GM18505 (cell line): ENCODE measurements around the gene IQGAP2.
"Not testable (repeated sequence)": the region's sequence is repeated elsewhere in the genome, so short reads cannot be mapped to it uniquely, and the experiment has no call there.

Source experiments
- ATAC-seq: cut with Tn5 transposase; IDR thresholded peaks from one replicate; pipeline ENCODE4 v1.9.1; 2021; ENCODE audit not compliant: unreplicated experiment
- POLR2A ChIP-seq: IDR thresholded peaks from 4 replicates; pipeline ENCODE4 v1.6.1; 2011; ENCODE audit warnings: borderline replicate concordance; ENCODE audit not compliant: insufficient read depth, insufficient read length; ENCODE audit errors: extremely low read depth

IQGAP2 gene

DNA sequence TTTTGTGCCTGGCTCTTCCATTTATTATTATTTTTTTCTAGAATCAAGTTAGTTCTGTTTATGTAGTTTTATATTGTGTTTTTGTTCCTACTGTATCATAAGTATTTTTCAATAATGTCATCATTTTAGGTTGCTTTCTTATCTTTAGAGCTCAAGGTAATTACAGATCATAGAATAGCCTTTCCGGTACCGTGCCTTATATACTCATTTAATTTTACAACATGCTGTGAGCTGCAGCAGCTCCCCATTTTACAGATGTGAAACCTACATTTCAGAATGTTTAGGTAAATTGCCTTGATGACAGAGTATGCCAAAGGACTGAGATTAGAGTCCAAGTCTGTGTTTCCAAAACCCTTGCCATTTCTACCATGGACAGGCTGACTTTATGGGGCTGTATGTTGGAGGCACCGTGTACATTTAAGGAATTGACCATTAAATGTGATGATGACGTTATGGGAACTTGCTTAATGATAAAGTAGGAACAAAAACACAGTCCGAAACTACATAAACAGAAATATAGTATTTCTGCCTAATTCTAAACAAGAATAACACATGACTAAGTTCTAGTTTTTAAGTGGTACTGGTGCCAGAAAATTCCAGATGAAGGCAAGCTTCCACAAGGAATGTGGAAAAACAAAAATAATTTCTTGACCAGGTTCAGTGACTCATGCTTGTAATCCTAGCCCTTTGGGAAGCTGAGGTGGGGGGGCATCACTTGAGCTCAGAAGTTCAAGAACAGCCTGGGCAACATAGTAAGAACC, 97.7 kb downstream of the IQGAP2 start:
- no peak for ATAC-seq
- no peak for TF ChIP-seq POLR2A

DNA sequence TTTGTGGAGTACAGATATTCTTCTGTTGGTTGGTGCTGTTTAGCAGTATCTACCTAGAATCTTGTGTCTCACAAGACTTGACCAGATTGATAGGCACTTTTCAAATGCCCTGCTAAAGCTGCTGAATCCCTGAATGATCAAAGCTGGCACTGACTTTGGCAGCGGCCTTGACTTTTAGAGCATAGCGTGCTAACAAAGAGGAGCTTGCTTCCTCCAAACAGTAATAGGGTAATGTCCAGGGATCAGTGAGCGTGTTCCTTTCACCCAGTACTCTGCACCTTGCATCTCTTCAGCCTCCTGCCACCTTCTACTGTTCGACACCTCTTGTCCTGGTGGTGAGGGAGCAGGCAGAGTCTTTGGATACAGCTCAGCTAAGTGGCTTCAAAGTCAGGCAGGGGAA, 100.8 kb downstream of the IQGAP2 start:
- no peak for ATAC-seq
- TF ChIP-seq POLR2A = no peak

- ATAC-seq = no peak
Measured at GRCh38 chr5:76504901-76505564, 101.9 kb downstream of the IQGAP2 start.

GRCh38 chr5:76513476-76513875, 110.4 kb downstream of the IQGAP2 start:
- no peak for ATAC-seq
- TF ChIP-seq POLR2A = no peak

More at GRCh38 chr5:76504901-76505564, 101.9 kb downstream of the IQGAP2 start:
- no peak for TF ChIP-seq POLR2A

- no peak for ATAC-seq
- TF ChIP-seq POLR2A = no peak
Measured at GRCh38 chr5:76514292-76514691, 111.2 kb downstream of the IQGAP2 start.

GRCh38 chr5:76514713-76515112, 111.6 kb downstream of the IQGAP2 start:
- ATAC-seq = no peak
- no peak for TF ChIP-seq POLR2A

DNA sequence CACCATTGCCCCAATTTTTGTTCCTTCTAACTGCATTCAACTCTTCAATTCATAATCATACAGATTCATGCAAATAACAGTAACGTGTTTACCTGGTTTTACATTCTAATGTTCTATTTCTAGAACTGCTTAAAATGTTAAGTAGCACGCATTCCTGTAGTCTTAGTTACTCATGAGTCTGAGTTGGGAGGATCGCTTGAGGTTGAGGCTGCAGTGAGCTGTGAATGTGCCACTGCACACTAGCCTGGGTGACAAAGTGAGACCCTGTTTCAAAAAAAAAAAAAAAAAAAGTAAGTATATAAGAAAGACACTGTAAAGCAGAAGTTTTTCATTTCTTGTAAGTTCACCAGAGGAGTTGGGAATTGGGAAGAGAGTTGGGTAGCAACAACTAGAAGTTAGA, 114.2 kb downstream of the IQGAP2 start:
- no peak for TF ChIP-seq POLR2A
- ATAC-seq = no peak

- not testable (repeated sequence) for ATAC-seq
Measured at GRCh38 chr5:76518246-76518645, 115.2 kb downstream of the IQGAP2 start.

GRCh38 chr5:76521240-76521758, 118.2 kb downstream of the IQGAP2 start:
- TF ChIP-seq POLR2A = no peak
- ATAC-seq = peak; percentile 71

GRCh38 chr5:76522103-76522935, 119.2 kb downstream of the IQGAP2 start:
- TF ChIP-seq POLR2A = no peak
- ATAC-seq = no peak

DNA sequence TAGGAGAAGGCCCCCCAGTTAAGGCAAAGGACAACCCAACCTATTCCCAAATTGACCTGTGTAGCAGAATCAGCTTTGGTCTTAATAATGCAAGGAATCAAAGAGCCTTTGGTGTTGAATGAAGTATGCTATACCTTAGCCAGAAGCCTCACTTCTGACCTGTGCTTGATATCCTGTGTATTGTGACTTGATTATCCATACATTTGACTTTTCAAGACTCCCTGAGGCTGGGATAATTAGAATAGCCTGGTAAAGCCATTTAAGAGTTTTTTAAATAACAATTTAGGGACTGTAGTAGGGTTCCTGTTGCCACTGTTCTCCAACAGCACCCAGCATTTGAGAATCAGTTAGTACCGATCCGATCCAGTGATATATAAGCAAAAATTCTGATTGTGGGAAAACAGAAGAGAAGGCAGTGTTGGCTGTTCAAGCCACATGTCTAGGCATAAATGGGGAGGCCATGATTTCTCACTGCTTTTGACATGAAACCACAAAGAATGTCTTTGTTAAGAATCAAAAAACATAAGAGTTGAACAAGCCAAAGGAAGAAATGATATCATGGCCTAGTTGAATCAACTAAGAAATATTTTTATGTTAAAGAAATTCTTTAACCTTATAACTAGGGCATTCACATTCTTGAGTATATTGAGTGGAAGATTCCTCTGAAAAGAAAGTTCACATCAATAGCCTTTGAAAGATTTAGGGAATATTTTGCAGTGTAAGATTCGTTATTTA, 121.2 kb downstream of the IQGAP2 start:
- TF ChIP-seq POLR2A = no peak
- ATAC-seq = no peak

- TF ChIP-seq POLR2A = no peak
- ATAC-seq = no peak
Measured at GRCh38 chr5:76524868-76525267, 121.8 kb downstream of the IQGAP2 start.

DNA sequence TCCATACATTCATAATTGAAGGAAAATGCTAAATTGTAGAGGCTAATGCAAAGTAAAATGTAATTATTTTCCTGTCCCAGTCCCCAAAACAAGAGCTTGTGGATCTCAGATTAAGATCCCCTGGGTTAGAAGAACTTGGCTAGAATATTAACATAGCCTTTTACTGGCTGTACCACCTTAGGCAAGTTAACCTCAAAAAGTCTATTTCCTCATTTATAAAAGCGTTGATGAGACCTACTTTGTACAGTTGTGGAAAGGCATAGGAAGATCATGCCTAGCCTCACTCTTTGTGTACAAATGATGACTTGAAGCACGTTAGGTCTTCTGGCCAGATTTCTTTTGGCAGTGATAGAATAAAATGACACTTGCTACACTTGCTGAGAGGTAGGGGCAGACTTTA, 122.9 kb downstream of the IQGAP2 start:
- TF ChIP-seq POLR2A = no peak
- no peak for ATAC-seq
